ENCODE measurements around the gene TAS2R20.
"Not testable (repeated sequence)": the region's sequence is repeated elsewhere in the genome, so short reads cannot be mapped to it uniquely, and the experiment has no call there.

The TAS2R20 gene

GRCh38 chr12:10998204-10998603, at the start of gene TAS2R20:
Gene TAS2R20 (minus strand): TSS chr12:10998304. CDS start chr12:10997875, 429 bp downstream.
- DNase-seq: no peak

DNA sequence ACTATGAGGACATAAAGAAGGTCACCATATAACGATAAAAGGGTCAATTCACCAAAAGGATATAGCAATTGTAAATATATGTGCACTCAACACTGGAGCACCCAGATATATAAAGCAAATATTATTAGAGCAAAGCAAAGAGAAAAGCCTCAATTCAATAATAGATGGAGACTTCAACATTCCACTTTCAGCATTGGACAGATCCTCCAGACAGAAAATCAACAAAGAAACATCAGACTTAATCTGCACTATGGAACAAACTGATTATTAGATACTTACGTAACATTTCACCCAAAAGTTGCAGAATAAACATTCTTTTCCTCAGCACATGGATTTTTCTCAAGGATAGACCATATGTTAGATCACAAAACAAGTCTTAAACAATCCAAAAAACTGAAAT, 43.3 kb upstream of the TAS2R20 start:
- DNase-seq: not testable (repeated sequence)

- DNase-seq: no peak
Measured at GRCh38 chr12:11040162-11040561, 42.1 kb upstream of the TAS2R20 start.

GRCh38 chr12:11039171-11039570, 41.1 kb upstream of the TAS2R20 start:
- DNase-seq: no peak

DNA sequence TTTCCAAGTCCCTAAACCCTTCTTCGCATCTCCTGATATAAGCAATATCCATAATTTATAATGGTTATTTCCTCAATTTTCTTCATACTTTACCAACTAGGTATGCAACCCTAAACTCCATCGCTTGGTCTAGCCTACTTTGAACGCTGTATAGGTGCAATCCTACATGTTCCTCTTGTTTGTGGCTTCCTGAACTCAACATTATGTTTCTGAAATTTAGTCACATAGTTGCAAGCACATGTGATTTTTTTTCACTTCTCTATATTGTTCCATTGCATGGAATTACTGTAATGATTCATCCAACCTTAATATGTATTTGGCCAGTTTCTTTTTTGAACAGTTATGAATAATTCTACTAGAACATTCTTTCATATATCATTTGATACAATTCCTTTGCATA, 35.9 kb upstream of the TAS2R20 start:
- not testable (repeated sequence) for DNase-seq

DNA sequence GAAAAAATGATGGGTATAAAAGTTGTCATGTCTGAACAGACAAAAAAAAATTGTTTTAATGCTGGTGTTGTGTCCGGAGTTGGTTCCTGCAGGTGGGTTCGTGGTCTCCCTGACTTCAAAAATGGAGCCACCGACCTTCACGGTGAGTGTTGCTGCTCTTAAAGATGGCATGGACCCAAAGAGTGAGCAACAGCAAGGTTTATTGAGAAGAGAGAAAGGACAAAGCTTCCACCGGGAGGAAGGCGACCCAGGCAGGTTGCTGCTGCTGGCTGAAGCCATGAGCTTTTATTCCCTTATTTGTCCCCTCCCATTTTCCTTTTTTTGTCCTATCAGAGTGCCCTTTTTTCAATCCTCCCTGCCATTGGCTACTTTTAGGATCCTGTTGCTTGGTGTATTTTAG, 33.2 kb upstream of the TAS2R20 start, which contains the start of gene TAS2R31:
Gene TAS2R31 (minus strand): TSS at position 101 of the 400 bp plus-strand sequence. CDS start 72 bp downstream, at position 29.
- DNase-seq: no peak

- no peak for DNase-seq
Measured at GRCh38 chr12:11026118-11026517, 28.0 kb upstream of the TAS2R20 start.

- DNase-seq: no peak
Measured at GRCh38 chr12:11023387-11023786, 25.3 kb upstream of the TAS2R20 start.

DNA sequence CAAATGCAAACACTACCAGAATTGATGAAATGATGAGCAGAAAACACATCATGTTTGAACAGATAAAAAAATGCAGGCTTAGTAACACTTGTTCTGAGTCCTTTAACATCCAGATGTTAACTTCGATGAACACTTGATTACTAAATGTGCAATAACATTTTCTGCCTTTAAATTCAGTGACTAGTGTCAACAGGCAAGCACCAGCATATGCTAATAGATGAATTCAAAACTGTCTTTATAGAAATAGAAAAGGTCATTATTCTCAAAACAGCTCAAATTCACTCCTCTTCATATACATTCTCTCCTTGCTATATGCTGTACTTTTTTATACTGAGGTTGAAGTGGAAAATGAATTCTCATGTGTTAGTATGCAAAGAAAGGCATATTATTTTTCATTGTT, 24.4 kb upstream of the TAS2R20 start, which contains the start of gene TAS2R19:
Gene TAS2R19 (minus strand): TSS at position 101 of the 400 bp plus-strand sequence. CDS start 49 bp downstream, at position 52.
- no peak for DNase-seq

DNA sequence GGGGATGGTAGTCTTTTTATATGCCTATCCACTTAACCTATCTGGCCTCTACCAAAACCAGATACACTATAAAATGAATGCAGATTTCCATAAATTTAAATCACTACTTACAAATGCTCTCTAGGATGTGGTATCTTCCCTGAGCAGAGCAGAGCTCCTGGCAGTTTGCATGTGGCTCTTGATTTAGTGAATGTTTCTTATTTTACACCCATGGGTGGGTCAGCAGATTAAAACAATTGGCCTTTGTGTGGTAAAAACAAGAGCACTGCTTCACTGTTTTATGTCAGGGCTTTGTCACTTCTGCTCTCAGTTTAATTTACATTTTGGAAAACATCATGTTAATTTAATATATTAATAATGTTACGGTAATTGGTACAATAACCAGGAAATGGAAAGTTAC, 18.8 kb upstream of the TAS2R20 start:
- no peak for DNase-seq

DNA sequence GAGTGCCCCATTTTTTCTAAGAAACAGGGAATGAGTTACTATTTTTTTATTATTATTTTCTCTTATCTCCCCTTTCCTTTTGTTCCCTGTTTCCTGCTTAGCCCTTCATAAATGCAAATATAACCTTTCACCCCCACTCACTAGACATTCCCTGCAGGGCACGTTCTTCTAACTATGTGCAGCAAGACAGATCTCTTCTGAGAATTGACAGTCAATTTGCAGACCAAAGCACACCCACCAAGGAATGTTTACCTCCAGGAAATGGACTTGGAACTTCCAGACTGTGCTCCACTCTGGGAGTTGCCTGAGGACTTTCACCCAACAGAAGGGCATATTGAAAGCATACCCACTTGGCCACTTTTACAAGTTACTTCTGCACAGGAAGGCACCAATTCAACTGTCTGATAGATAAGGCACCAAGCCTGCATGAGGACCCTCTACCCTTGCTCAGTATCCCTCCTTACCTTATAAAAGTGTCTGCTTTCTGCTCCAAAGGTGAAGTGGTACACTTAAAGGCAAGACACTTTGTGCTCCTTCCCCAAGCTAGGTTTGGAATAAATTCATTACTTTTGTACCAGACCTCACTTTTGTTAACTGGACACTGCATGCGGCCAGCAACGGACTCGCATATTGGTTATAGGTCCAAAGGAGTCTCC, 17.8 kb upstream of the TAS2R20 start:
- DNase-seq: no peak

DNA sequence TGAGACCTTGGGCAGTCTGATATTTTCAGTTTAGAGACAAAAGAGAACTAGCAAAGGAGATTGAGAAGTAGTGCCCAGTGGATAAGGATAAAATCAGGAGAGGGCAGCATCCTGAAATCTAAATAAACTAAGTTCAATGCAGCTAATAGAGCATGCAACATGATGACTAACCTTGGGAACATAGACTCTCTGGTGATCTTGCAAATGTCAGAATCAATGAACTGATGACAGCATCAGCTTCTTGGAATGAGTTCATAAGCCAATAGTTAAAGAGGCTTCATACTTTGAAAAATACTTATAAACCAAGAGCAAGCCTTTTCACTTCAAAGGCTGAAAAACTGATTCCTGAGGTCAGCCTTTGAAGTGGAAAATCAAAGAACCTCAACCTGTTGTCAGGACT, 16.1 kb upstream of the TAS2R20 start:
- DNase-seq: no peak

GRCh38 chr12:11007608-11008007, 9.5 kb upstream of the TAS2R20 start:
- DNase-seq: no peak

DNA sequence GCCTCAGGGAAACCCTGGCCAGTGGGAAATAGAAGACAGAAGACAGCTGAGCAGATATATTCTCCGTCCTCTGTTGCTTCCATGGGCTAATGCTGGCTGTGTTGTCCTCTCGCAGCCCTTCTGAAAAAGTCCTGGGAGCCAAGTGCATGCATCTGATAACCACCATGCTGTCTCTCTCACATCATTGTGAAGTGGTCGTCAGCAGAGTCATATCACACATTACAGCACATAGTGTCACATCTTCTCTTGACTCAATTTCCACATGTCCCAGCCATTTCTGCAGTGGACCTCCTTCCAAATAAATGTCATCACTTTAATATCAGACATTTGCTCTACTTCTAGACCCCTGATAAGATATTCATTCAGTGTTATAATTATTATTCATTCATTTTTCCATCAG, 3.8 kb downstream of the TAS2R20 start:
- DNase-seq: no peak

DNA sequence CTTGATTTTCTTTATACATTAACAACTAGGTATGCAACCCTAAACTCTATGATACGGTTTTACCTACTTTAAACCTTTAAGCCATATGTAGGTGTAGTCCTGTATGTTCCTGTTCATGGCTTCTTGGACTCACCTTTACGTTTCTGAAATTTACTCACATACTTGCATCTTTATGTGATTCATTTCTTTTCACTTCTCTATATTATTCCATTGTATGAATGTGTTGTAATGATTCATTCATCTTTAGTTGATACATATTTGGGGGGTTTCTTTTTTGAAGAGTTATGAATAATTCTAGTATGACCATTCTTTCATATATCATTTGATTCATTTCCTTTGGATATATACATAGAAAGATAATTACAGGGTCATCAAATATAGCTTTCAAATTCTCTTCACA, 9.0 kb downstream of the TAS2R20 start:
- no peak for DNase-seq

GRCh38 chr12:10986812-10987211, 11.3 kb downstream of the TAS2R20 start, which contains the start of gene TAS2R50:
Gene TAS2R50 (minus strand): TSS chr12:10986912. CDS start chr12:10986860, 52 bp downstream.
- DNase-seq: no peak

- no peak for DNase-seq
Measured at GRCh38 chr12:10982244-10982643, 15.9 kb downstream of the TAS2R20 start.

DNA sequence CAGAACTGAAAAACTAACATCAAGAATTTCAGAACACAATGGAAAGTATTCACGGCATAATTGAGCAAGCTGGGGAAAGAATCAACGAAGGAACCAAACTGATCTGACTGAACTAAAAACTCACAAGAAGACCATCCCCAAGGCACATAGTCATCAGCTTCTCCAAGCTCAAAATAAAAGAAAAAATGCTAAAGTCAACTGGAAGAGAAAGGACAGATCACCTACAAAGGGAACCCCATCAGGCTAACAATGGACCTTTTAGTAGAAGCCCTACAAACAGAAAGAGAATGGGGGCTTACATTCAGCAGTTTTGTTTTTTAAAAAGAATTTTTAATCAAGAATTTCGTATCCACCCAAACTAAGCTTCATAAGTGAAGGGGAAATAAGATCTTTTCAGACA, 23.1 kb downstream of the TAS2R20 start:
- no peak for DNase-seq

GRCh38 chr12:10968765-10969456, 29.2 kb downstream of the TAS2R20 start:
- DNase-seq: no peak

GRCh38 chr12:10967409-10967808, 30.7 kb downstream of the TAS2R20 start:
- no peak for DNase-seq

- DNase-seq: no peak
Measured at GRCh38 chr12:10966314-10966713, 31.8 kb downstream of the TAS2R20 start.

GRCh38 chr12:10965476-10965875, 32.6 kb downstream of the TAS2R20 start:
- DNase-seq: no peak

GRCh38 chr12:10960211-10960610, 37.9 kb downstream of the TAS2R20 start:
- DNase-seq: no peak

GRCh38 chr12:10959804-10960203, 38.3 kb downstream of the TAS2R20 start:
- no peak for DNase-seq
